Activated CD4-positive, alpha-beta T cell treated with anti-CD3 and anti-CD28 coated beads, Interleukin-2, amount 10 ng/mL, durations not matched to agents 24 days and 14 days (primary cell): ENCODE measurements around the gene GMEB2. TPM values are rescaled to one million over a fixed set of nuclear protein-coding genes. Genes with fewer than 3 reads are reported as not detected.
"Not testable (repeated sequence)": the region's sequence is repeated elsewhere in the genome, so short reads cannot be mapped to it uniquely, and the experiment has no call there.

ENCODE experiments used
- DNase-seq: peaks from one replicate; pipeline ENCODE4 v3.0.0; 2022
- H3K27ac Mint-ChIP-seq: one replicate; pipeline ENCODE4 v1.8.0; 2022; ENCODE audit warnings: mild to moderate bottlenecking, mixed read lengths
- H3K27me3 Mint-ChIP-seq: one replicate; pipeline ENCODE4 v1.8.0; 2022; ENCODE audit warnings: mixed read lengths
- H3K36me3 Mint-ChIP-seq: one replicate; pipeline ENCODE4 v1.8.0; 2022; ENCODE audit warnings: low read depth, mild to moderate bottlenecking, mixed read lengths
- H3K4me1 Mint-ChIP-seq: one replicate; pipeline ENCODE4 v1.8.0; 2021; ENCODE audit warnings: mixed read lengths
- H3K4me3 Mint-ChIP-seq: one replicate; pipeline ENCODE4 v1.8.0; 2022; ENCODE audit warnings: mild to moderate bottlenecking, moderate library complexity, mixed read lengths
- H3K9me3 Mint-ChIP-seq: one replicate; pipeline ENCODE4 v1.8.0; 2021; ENCODE audit warnings: mixed read lengths
- intact Hi-C: fragments of 100-400 bp; cut with micrococcal nuclease; formaldehyde crosslinking; loops from one replicate; pipeline ENCODE4 v1.15.1; 2023
- total RNA-seq: library from RNA; stranded (reverse); gene quantifications from 2 replicates; pipeline ENCODE4 v1.2.3, GENCODE V29; 2022

The GMEB2 gene
- total RNA-seq, 1 donor from 2014 or later, result 13.9 TPM

DNA sequence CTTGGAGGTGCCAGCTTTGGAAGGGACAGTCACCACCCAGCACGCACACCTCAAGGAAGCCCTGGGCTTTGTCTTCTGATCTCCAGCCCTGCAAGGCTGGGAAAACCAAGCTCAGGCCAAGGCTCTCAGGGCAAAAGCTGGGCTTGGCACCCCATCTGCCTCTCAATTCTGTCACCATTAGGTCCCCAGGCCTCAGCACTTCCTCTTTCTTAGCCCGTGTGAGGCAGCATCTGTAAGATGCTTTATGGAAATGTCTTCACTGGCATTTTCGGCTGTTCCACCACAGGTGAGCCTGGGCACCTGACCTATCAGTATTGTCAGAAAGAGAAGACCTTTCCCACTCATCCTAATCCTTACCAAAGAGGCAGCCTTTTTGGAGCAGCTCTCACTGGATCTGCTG, 24.6 kb downstream of the GMEB2 start:
- Mint-ChIP-seq H3K4me1 (peaks cover 3% of the 10 kb centered on the region), H3K27ac (no peak overlapping the region), H3K36me3 (peaks cover 51% of the 10 kb centered on the region)

DNA sequence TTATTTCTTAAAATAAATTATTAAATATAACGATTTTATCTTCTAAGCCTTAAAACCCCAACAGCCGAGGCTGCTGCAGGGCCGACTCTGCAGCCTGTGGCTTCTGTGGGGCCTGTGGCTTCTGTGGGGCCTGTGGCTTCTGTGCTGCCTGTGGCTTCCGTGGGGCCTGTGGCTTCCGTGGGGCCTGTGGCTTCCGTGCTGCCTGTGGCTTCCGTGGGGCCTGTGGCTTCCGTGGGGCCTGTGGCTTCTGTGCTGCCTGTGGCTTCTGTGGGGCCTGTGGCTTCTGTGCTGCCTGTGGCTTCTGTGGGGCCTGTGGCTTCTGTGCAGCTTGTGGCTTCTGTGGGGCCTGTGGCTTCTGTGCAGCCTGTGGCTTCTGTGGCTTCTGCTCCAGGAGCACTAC, 25.2 kb downstream of the GMEB2 start:
- intact Hi-C loops, H3K27me3 Mint-ChIP-seq, H3K27ac Mint-ChIP-seq, H3K4me3 Mint-ChIP-seq, H3K9me3 Mint-ChIP-seq, H3K4me1 Mint-ChIP-seq: not testable (repeated sequence)
- peaks cover 50% of the 10 kb centered on the region for H3K36me3 Mint-ChIP-seq
- DNase-seq, result peak; percentile 70

More for the DNA sequence above, 24.6 kb downstream of the GMEB2 start:
- H3K27me3 Mint-ChIP-seq, result no peaks in the 10 kb centered on the region
- intact Hi-C loops, result no loop called here
- no peaks in the 10 kb centered on the region for H3K9me3 Mint-ChIP-seq
- no peak overlapping the region for H3K4me3 Mint-ChIP-seq
- DNase-seq, result no peak

DNA sequence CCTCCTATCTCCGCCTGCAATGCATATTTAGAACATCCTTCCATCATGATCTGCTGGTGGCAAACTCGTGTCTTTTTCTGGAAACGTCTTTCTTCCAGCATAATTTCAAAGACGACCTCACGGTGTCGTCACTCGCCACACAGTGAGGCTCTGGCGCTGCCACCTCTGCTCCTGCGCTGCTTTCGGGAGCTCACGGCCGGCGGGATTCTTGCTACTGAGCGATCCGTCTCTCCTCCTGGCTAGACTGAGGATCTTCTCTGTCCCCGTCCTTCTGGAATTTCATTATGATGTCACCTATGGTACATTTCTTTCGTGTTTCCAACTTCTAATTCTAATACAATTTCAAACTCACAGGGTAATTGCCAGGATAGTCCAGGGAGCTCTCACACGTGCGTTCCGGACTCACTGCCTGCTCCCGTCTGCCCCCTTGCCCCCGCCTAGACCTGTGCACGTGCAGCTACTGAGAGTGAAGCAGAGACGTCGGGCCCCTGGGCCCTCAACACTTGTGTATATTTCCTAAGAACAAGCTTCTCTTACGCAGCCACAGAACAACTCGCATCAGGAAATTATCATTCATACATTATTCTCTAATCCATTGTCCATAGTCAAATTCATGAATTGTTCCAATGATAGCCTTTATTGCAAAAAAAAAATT, 27.4 kb downstream of the GMEB2 start:
- Mint-ChIP-seq H3K9me3 (no peaks in the 10 kb centered on the region), H3K36me3 (peaks cover 50% of the 10 kb centered on the region), H3K27me3 (no peaks in the 10 kb centered on the region), H3K27ac (no peak overlapping the region), H3K4me1 (peaks cover 3% of the 10 kb centered on the region), H3K4me3 (no peak overlapping the region)
- no peak for DNase-seq
- intact Hi-C loops, result no loop called here

DNA sequence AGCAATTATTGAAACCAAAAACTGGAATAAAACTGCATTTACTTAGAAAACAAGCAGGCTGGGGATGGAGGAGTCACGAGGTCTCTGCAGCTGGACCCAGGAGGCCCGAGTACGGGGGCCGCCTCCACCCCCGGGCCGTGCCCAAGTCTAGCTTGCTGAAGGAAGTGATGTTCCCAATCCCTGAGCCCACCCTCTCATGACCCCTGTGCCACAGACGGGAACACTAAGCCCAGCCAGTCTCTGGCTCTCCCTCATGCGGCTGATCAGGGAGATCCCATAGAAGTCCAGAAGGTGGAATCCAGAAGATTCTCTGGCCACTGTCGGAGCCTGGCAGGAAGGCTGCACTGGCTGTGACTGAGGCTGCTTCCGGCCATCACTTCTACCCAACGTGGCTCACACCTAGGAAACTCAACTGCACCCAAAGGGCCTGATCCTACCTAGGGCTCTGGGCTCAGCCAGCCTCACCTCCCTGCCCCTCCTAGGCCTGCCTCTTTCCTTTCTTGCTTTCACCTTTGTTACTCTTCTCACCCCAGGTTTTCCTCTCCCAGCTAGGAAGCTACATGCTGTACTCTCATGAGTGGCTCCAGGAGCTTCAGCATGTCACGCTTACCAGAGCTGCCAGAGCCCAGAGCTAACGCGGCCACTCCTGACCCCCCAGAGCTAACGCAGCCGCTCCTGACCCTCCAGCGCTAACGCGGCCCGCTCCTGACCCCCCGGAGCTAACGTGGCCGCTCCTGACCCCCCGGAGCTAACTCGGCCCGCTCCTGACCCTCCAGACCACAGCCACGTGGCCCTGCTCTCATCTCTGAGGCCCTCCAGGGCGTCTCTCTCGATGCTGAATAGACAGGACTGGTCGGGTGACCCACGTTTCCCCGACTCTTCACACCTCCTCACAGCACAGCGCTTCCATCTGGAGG, 28.2 kb downstream of the GMEB2 start:
- Mint-ChIP-seq H3K4me3 (no peak overlapping the region), H3K4me1 (peaks cover 3% of the 10 kb centered on the region), H3K27ac (no peak overlapping the region), H3K36me3 (peaks cover 46% of the 10 kb centered on the region), H3K27me3 (no peaks in the 10 kb centered on the region), H3K9me3 (no peaks in the 10 kb centered on the region)
- DNase-seq, result no peak
- intact Hi-C loops, result no loop called here

DNA sequence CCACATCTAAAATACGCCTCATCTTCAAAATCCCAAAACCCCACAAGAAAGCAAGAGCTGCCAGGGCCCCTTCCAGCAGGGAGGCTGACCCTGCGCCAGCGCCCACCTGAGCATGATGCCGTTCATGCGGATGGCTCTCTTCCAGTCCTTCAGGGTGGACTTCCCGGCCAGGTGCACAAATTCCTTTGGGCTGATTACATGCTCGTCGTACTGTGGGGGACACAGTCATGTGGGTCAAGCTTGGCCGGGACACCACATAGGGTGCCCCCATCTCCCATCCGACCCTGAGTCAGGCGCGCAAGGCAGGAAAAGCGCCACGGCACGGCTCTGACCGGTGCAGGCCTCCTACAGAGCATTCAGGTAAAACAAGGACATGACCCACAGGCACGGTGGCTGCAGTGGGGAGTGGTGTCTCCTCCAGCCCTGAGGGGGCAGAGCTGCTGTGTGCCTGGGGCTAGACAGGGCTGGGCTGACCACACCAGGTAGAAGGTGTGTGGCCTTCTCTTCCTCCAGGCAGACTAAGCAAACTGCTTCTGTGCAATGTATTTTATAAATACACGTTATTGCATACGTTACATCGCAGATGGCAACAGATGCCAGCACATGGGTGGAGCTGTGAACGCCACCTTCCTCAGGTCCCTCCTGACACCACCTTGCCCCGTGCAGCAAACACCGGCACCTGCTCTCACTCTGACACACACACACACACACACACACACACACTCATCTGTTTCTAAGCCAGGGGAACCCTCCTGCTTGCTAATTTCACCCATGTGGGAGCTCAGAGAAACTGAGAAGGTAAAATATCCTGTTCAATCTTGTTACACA, 29.0 kb downstream of the GMEB2 start:
- intact Hi-C loops, result no loop called here
- Mint-ChIP-seq H3K36me3 (peaks cover 49% of the 10 kb centered on the region), H3K27ac (no peak overlapping the region)

DNA sequence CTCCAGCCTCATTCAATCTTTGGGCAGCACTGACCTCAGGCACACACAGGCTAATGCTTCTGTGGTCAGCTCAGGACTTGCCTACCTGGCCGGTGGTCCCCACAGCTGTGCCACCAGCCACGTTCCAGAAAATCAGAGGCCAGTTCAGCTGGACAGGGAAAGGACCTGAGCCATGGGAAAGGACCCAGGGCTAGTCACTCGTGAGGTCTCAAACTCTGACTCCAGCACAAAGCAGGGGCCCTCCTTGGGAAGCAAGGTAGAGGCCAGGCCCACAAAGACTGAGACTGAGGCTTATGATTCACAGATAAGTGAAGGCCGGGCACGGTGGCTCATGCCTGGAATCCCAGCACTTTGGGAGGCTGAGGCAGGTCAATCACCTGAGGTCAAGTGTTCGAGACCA, 30.5 kb downstream of the GMEB2 start:
- peaks cover 40% of the 10 kb centered on the region for H3K36me3 Mint-ChIP-seq

More for the DNA sequence above, 29.0 kb downstream of the GMEB2 start:
- no peak for DNase-seq
- Mint-ChIP-seq H3K4me1 (peaks cover 3% of the 10 kb centered on the region), H3K27me3 (no peaks in the 10 kb centered on the region), H3K4me3 (no peak overlapping the region), H3K9me3 (no peaks in the 10 kb centered on the region)

DNA sequence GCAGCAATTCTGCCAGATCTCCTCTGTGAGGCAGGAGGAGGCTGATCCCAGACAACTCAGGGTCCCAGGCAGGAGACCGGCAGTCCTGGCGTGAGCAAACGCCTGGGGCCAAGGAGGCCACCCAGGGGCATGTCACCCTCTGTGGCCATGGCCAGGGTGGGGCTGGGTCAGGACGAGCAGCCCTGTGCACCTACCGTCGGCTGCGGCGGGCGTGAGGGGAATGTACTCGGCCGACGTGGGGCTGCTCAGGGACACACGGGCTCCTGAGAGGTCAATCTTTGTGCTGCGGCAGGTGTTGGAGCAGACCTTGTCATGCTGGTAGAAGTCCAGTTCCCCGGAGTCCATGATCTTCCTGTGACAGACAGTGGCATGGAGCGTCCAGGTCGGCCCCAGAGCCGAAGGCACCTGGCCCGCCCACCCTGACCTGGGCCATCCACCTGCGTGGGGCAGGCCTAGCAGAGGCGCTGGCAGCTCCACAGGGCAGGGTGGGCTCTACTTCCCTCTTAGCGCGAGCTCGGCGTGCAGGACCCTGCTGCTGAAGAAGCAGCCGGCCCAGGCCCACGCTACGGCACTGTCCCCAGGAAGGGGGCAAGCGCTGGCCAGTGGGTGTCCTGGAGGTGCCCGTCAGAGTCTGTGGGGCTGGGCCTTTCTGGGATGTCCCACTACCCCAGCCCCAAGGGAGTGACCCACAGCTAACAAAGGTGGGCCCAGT, 31.3 kb downstream of the GMEB2 start:
- no peaks in the 10 kb centered on the region for H3K27me3 Mint-ChIP-seq
- no peak overlapping the region for H3K4me3 Mint-ChIP-seq
- no peaks in the 10 kb centered on the region for H3K9me3 Mint-ChIP-seq
- no peaks in the 10 kb centered on the region for H3K4me1 Mint-ChIP-seq
- H3K36me3 Mint-ChIP-seq, result peaks cover 39% of the 10 kb centered on the region
- no peak overlapping the region for H3K27ac Mint-ChIP-seq
- DNase-seq, result no peak
- intact Hi-C loops, result no loop called here

More for the DNA sequence above, 30.5 kb downstream of the GMEB2 start:
- intact Hi-C loops, result no loop called here
- H3K4me1 Mint-ChIP-seq, result peaks cover 1% of the 10 kb centered on the region
- DNase-seq, result no peak
- no peaks in the 10 kb centered on the region for H3K27me3 Mint-ChIP-seq
- no peak overlapping the region for H3K4me3 Mint-ChIP-seq
- H3K9me3 Mint-ChIP-seq, result no peaks in the 10 kb centered on the region
- H3K27ac Mint-ChIP-seq, result no peak overlapping the region

DNA sequence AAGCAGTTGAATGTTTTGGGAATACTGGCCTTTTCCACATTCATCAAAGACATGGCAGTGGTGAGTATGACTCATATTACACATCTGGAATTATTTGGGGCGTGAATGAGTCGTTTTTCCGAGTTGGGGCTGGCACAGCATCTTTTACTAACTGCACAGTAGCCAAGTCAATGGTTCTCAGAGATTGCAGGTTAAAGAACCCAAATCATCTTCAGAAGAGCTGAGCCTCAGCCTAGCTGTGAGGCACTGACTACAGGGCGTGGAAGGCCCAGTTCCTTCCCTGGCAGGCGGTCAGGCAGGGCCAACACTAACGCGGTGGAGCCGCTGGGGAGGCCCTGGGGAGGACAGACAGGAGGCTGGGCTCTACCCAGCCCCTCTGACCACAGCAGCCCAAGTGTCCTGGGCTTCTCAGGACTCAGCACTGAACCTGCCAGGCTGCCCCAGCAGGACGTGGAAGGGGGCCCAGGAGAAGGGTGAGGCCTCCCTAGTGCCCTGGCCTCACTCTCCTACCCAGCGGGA, 32.8 kb downstream of the GMEB2 start:
- Mint-ChIP-seq H3K27ac (no peak overlapping the region), H3K9me3 (no peaks in the 10 kb centered on the region), H3K36me3 (peaks cover 44% of the 10 kb centered on the region), H3K27me3 (no peaks in the 10 kb centered on the region), H3K4me3 (no peak overlapping the region), H3K4me1 (no peaks in the 10 kb centered on the region)
- no peak for DNase-seq
- intact Hi-C loops, result no loop called here

DNA sequence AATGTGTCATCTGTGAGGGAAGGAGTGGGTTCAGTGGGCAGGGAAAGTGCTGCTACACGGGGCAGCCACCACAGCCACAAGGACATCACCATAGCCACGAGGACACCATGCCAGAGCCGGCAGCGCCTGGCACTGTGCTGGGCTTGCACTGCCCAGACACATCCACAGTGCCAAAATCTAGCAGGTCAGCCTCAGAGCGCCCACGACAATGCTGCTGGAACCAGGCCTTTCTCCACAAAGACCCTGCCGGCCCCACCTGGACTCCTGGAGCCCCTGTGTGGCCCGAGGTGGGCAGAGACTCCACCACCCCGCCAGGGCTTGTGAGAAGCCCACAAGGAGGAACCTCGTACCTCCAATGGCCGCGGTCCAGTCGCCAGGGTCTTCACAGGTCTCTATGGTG, 34.2 kb downstream of the GMEB2 start:
- intact Hi-C loops, result no loop called here
- Mint-ChIP-seq H3K27ac (no peak overlapping the region), H3K4me1 (peaks cover 4% of the 10 kb centered on the region), H3K4me3 (no peak overlapping the region), H3K36me3 (peaks cover 41% of the 10 kb centered on the region), H3K9me3 (no peaks in the 10 kb centered on the region), H3K27me3 (no peaks in the 10 kb centered on the region)
- no peak for DNase-seq

DNA sequence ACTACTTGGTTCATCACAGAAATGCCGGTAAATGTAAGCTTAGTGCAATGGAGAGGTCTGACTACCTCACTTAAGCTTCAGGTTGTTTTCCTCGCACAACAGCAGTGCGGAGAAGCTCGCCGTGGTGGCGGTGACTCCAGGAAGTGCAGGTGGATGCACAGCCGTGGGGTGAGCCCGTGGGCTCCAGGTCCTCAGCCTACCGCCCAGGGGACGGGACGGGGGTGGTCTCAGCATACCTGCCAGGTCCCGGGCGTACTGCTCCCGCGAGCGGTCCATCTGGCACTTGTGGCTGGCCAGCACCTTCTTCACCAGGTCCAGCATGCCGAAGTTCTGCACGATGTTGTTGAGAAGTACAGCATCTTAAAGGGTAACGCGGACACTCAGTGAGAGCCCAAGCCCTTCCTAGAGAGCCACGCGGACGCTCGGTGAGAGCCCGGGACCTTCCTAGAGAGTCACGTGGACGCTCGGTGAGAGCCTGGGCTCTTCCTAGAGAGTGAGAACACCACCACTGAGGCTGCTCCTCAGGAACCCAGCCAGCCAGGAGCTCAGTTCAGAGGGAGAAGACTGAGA, 35.0 kb downstream of the GMEB2 start:
- Mint-ChIP-seq H3K4me1 (peaks cover 4% of the 10 kb centered on the region), H3K36me3 (peaks cover 37% of the 10 kb centered on the region), H3K27me3 (no peaks in the 10 kb centered on the region), H3K9me3 (no peaks in the 10 kb centered on the region), H3K4me3 (no peak overlapping the region), H3K27ac (no peak overlapping the region)
- intact Hi-C loops, result no loop called here
- DNase-seq, result no peak

DNA sequence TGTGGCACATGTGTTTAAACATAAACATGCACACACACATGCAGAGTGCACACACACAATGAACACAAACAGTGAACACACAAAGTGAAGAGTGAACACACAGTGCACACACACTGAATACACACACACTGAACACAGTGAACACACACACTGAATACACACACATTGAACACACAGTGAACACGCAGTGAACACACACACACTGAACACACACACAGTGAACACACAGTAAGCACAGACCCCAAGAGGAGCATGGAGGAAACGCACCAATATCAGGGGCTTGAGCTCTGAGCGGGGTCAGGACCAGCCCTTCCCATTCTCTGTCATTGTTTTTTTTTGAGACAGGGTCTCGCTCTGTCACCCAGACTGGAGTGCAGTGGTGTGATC, 35.8 kb downstream of the GMEB2 start:
- Mint-ChIP-seq H3K36me3 (peaks cover 36% of the 10 kb centered on the region), H3K27ac (no peak overlapping the region), H3K4me1 (peaks cover 4% of the 10 kb centered on the region), H3K27me3 (no peaks in the 10 kb centered on the region), H3K4me3 (no peak overlapping the region), H3K9me3 (no peaks in the 10 kb centered on the region)
- intact Hi-C loops, result no loop called here
- DNase-seq, result no peak

DNA sequence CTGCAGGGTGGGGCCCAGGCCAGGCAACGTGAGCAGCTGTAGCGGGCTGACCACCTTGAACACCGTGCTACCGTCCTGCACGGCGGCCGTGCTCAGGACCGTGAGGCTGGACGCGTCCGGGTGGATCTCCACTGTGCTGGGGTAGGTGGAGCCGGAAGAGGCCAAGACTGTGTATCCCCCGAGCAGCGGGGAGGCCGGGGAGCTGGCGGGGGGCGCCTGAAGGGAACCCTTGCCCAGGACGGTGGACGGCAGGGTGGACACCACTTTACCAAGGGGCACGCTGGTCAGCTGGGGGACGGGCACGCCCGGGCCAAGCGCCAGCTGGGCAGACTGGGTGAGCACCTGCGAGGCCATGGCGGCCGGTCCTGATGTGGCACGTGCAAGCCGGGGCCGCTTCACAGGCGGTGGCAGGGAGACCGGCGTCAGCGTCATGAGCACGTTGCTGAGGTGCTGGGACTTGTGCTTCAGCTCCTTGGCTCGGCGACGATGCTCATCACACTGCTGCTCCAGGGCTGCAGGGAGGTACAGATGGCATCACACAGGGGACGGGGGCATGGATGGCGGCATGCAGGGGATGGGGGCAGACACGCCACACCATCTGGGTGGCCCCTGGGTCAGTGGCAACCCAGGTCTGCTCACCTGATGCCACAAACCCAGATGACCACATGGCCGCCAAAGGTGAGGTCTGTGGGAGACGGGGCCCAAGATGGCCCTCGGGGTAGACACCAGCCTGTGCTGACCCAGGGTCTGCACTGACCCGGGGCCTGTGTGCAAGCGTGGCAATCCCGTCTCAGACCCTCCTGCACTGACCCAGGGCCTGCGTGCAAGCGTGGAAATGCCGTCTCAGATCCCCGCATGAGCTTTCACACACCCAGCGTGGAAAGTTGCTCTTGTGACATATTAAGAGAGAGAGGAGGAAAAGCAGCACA, 36.4 kb downstream of the GMEB2 start:
- no peak overlapping the region for H3K27ac Mint-ChIP-seq
- no peaks in the 10 kb centered on the region for H3K27me3 Mint-ChIP-seq
- H3K4me1 Mint-ChIP-seq, result peaks cover 4% of the 10 kb centered on the region
- H3K36me3 Mint-ChIP-seq, result peaks cover 36% of the 10 kb centered on the region
- DNase-seq, result no peak
- no peaks in the 10 kb centered on the region for H3K9me3 Mint-ChIP-seq
- intact Hi-C loops, result no loop called here
- H3K4me3 Mint-ChIP-seq, result no peak overlapping the region
